H9 (cell line): ENCODE measurements around the gene ARHGAP24. TPM values are rescaled to one million over a fixed set of nuclear protein-coding genes. Genes with fewer than 3 reads are reported as not detected.
A peak's percentile ranks its signal among the peaks of the same experiment; 100 is the strongest.

Source experiments
- DNase-seq: peaks from one replicate; pipeline ENCODE4 v3.0.0-alpha.2; 2017
- H2AFZ ChIP-seq: one replicate; pipeline ENCODE4 v1.6.1; 2013; ENCODE audit warnings: mild to moderate bottlenecking, low read length, control low read depth, moderate library complexity
- H2AK5ac ChIP-seq: 2 replicates; pipeline ENCODE4 v1.6.1; 2013; ENCODE audit warnings: low read length, control low read depth, mixed read lengths; ENCODE audit not compliant: insufficient read length
- H2BK120ac ChIP-seq: one replicate; pipeline ENCODE4 v1.6.1; 2013; ENCODE audit warnings: low read depth, mild to moderate bottlenecking, low read length, control low read depth, inconsistent platforms; ENCODE audit not compliant: poor library complexity, severe bottlenecking
- H2BK12ac ChIP-seq: 2 replicates; pipeline ENCODE4 v1.6.1; 2013; ENCODE audit warnings: low read length, control low read depth, mixed read lengths, low read depth; ENCODE audit not compliant: insufficient read length
- H2BK15ac ChIP-seq: 2 replicates; pipeline ENCODE4 v1.6.1; 2013; ENCODE audit warnings: low read depth, low read length, control low read depth
- H2BK20ac ChIP-seq: one replicate; pipeline ENCODE4 v1.6.1; 2013; ENCODE audit warnings: low read depth, mild to moderate bottlenecking, low read length, control low read depth, inconsistent platforms; ENCODE audit not compliant: poor library complexity, severe bottlenecking
- H2BK5ac ChIP-seq: 2 replicates; pipeline ENCODE4 v1.6.1; 2013; ENCODE audit warnings: low read length, control low read depth, mixed read lengths; ENCODE audit not compliant: insufficient read length
- H3K14ac ChIP-seq: 2 replicates; pipeline ENCODE4 v1.6.1; 2013; ENCODE audit warnings: low read length, control low read depth; ENCODE audit not compliant: insufficient read depth
- H3K18ac ChIP-seq: 2 replicates; pipeline ENCODE4 v1.6.1; 2013; ENCODE audit warnings: low read depth, mild to moderate bottlenecking, mixed read lengths, low read length, control low read depth; ENCODE audit not compliant: insufficient read length
- H3K23ac ChIP-seq: 2 replicates; pipeline ENCODE4 v1.6.1; 2013; ENCODE audit warnings: low read length, control low read depth, mixed read lengths, low read depth; ENCODE audit not compliant: insufficient read length
- H3K23me2 ChIP-seq: 2 replicates; pipeline ENCODE4 v1.6.1; 2013; ENCODE audit warnings: low read depth, mild to moderate bottlenecking, mixed read lengths, low read length, control low read depth; ENCODE audit not compliant: insufficient read length, poor library complexity, severe bottlenecking
- H3K27ac ChIP-seq: 2 replicates; pipeline ENCODE4 v1.5.1; 2013; ENCODE audit warnings: low read length, control low read depth, mixed read lengths, low read depth; ENCODE audit not compliant: insufficient read length
- H3K27me3 ChIP-seq: 2 replicates; pipeline ENCODE4 v1.6.1; 2013; ENCODE audit warnings: low read length, control low read depth, inconsistent platforms; ENCODE audit not compliant: insufficient read depth
- H3K4ac ChIP-seq: 2 replicates; pipeline ENCODE4 v1.6.1; 2013; ENCODE audit warnings: low read depth, mild to moderate bottlenecking, control low read depth, inconsistent platforms, low read length, moderate library complexity
- H3K4me1 ChIP-seq: 2 replicates; pipeline ENCODE4 v1.6.1; 2013; ENCODE audit warnings: low read length, control low read depth, inconsistent platforms; ENCODE audit not compliant: insufficient read depth
- H3K4me2 ChIP-seq: 2 replicates; pipeline ENCODE4 v1.6.1; 2013; ENCODE audit warnings: low read length, control low read depth, mixed read lengths; ENCODE audit not compliant: insufficient read length, insufficient read depth
- H3K56ac ChIP-seq: 2 replicates; pipeline ENCODE4 v1.6.1; 2013; ENCODE audit warnings: low read depth, mild to moderate bottlenecking, mixed read lengths, low read length, control low read depth; ENCODE audit not compliant: insufficient read length
- H3K79me1 ChIP-seq: 2 replicates; pipeline ENCODE4 v1.6.1; 2013; ENCODE audit warnings: low read depth, mild to moderate bottlenecking, moderate library complexity, low read length, control low read depth, inconsistent platforms; ENCODE audit not compliant: insufficient read depth, poor library complexity, severe bottlenecking
- H3K79me2 ChIP-seq: 2 replicates; pipeline ENCODE4 v1.6.1; 2013; ENCODE audit warnings: low read length, control low read depth, inconsistent platforms; ENCODE audit not compliant: insufficient read depth
- H3K9ac ChIP-seq: 2 replicates; pipeline ENCODE4 v1.6.1; 2013; ENCODE audit warnings: low read length, control low read depth, mixed read lengths; ENCODE audit not compliant: insufficient read length; ENCODE audit errors: extremely low read depth
- H3K9me3 ChIP-seq: one replicate; pipeline ENCODE4 v1.6.1; 2013; ENCODE audit warnings: low read depth, low read length, inconsistent platforms; ENCODE audit not compliant: control insufficient read depth
- H3T11ph ChIP-seq: one replicate; pipeline ENCODE4 v1.6.1; 2013; ENCODE audit warnings: mild to moderate bottlenecking, low read length, control low read depth, inconsistent platforms
- H4K20me1 ChIP-seq: one replicate; pipeline ENCODE4 v1.6.1; 2013; ENCODE audit not compliant: control insufficient read depth, insufficient read length, insufficient read depth
- H4K5ac ChIP-seq: 2 replicates; pipeline ENCODE4 v1.6.1; 2013; ENCODE audit warnings: low read depth, mild to moderate bottlenecking, mixed read lengths, low read length, control low read depth; ENCODE audit not compliant: insufficient read length
- H4K8ac ChIP-seq: replicated peaks from 2 replicates; pipeline ENCODE4 v1.6.1; 2013; ENCODE audit warnings: low read length, control low read depth, mixed read lengths, low read depth; ENCODE audit not compliant: insufficient read length
- H4K91ac ChIP-seq: 2 replicates; pipeline ENCODE4 v1.6.1; 2013; ENCODE audit warnings: low read depth, mild to moderate bottlenecking, moderate library complexity, mixed read lengths, low read length, control low read depth; ENCODE audit not compliant: insufficient read length
- H3K27ac Mint-ChIP-seq, 3 experiments: 2 replicates in 2 of 3; 3 replicates in 1 of 3; pipeline ENCODE4 v1.8.0; 2020 to 2021; ENCODE audit warnings: mixed read lengths in 3 of 3, mild to moderate bottlenecking in 1 of 3, moderate library complexity in 1 of 3
- H3K27me3 Mint-ChIP-seq: 2 replicates; pipeline ENCODE4 v1.8.0; 2021; ENCODE audit warnings: low read depth, mild to moderate bottlenecking, moderate library complexity, mixed read lengths
- H3K36me3 Mint-ChIP-seq, 3 experiments: 2 replicates in 2 of 3; 3 replicates in 1 of 3; pipeline ENCODE4 v1.8.0; 2020 to 2021; ENCODE audit warnings: low read depth in 3 of 3, mixed read lengths in 3 of 3; ENCODE audit not compliant: insufficient read depth in 1 of 3
- H3K4me1 Mint-ChIP-seq, 2 experiments: 2 replicates each; pipeline ENCODE4 v1.8.0; 2020; ENCODE audit warnings: mixed read lengths in 2 of 2
- H3K4me3 Mint-ChIP-seq, 2 experiments: 2 replicates in 1 of 2; 3 replicates in 1 of 2; pipeline ENCODE4 v1.8.0; 2020 to 2021; ENCODE audit warnings: mild to moderate bottlenecking in 2 of 2, mixed read lengths in 2 of 2, moderate library complexity in 1 of 2
- H3K9me3 Mint-ChIP-seq, 2 experiments: 2 replicates in 1 of 2; 3 replicates in 1 of 2; pipeline ENCODE4 v1.8.0; 2020; ENCODE audit warnings: mild to moderate bottlenecking in 2 of 2, mixed read lengths in 2 of 2, moderate library complexity in 1 of 2
- WGBS: extraction: QIAGEN DNeasy Blood & Tissue Kit; methylation state at CpG from one replicate; pipeline ENCODE4 v1.1.7; 2013; ENCODE audit warnings: missing lambda C conversion rate, low lambda C conversion rate, mixed read lengths; ENCODE audit not compliant: insufficient read length; ENCODE audit errors: extremely low coverage; 5-methylcytosine and 5-hydroxymethylcytosine counted together
- total RNA-seq: library from RNA; stranded (reverse); gene quantifications from 2 replicates; pipeline ENCODE4 v1.2.1, GENCODE V29; 2021
- TF ChIP-seq, protein P1 (sequence below): fragments of 200-600 bp; sonication (generic); conservative IDR thresholded peaks from 3 replicates; pipeline ENCODE4 v1.8.0; 2021; ENCODE audit warnings: antibody characterized with exemption, mild to moderate bottlenecking

Gene ARHGAP24
- total RNA-seq, 1 experiment from 2014 or later, result 0.37 TPM

DNA sequence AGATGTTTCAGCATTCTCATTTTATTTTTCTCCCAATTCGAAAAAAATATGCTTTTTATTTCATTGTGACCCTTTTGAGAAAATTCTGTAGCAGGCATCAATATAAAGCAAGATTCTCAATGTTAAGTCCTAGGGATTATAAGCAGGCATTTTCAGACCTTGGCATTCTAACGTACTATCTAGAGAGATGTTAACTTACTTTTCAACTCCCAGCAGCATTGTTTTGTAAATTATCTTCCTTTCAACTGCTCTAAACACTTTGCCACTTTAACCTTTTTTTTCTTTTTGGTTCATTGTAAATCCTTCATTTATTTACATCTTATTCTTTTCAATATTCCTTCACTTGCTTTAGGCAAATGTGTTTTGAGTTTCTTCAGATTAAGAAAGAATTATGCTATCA lies 333.2 kb downstream of the ARHGAP24 start:
- no peaks in the 10 kb centered on the region for H3K9me3 ChIP-seq
- H3K79me2 ChIP-seq, result no peaks in the 10 kb centered on the region
- no peak overlapping the region for H4K8ac ChIP-seq
- H3K9me3 Mint-ChIP-seq, result no peaks in the 10 kb centered on the region
- no peaks in the 10 kb centered on the region for H3K27me3 Mint-ChIP-seq
- no peak overlapping the region for H3K9ac ChIP-seq
- H4K91ac ChIP-seq, result no peak overlapping the region
- H3K4ac ChIP-seq, result no peak overlapping the region
- peaks cover 24% of the 10 kb centered on the region in 2 experiments for H3K4me1 Mint-ChIP-seq
- H4K5ac ChIP-seq, result no peak overlapping the region
- H2BK20ac ChIP-seq, result no peak overlapping the region
- no peak overlapping the region for H3K18ac ChIP-seq
- no peak overlapping the region for H2AK5ac ChIP-seq
- H3T11ph ChIP-seq, result no peak overlapping the region
- TF ChIP-seq, protein P1, sequence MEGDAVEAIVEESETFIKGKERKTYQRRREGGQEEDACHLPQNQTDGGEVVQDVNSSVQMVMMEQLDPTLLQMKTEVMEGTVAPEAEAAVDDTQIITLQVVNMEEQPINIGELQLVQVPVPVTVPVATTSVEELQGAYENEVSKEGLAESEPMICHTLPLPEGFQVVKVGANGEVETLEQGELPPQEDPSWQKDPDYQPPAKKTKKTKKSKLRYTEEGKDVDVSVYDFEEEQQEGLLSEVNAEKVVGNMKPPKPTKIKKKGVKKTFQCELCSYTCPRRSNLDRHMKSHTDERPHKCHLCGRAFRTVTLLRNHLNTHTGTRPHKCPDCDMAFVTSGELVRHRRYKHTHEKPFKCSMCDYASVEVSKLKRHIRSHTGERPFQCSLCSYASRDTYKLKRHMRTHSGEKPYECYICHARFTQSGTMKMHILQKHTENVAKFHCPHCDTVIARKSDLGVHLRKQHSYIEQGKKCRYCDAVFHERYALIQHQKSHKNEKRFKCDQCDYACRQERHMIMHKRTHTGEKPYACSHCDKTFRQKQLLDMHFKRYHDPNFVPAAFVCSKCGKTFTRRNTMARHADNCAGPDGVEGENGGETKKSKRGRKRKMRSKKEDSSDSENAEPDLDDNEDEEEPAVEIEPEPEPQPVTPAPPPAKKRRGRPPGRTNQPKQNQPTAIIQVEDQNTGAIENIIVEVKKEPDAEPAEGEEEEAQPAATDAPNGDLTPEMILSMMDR, result no peak
- no peak overlapping the region for H3K27ac ChIP-seq
- no peaks in the 10 kb centered on the region for H3K23me2 ChIP-seq
- no peak overlapping the region for H2BK12ac ChIP-seq
- DNase-seq, result no peak
- no peaks in the 10 kb centered on the region; a peak in 1 of 7 replicates for H3K36me3 Mint-ChIP-seq
- H3K4me2 ChIP-seq, result no peak overlapping the region
- no peak overlapping the region for H2AFZ ChIP-seq
- no peak overlapping the region for H3K23ac ChIP-seq
- H3K79me1 ChIP-seq, result no peaks in the 10 kb centered on the region
- peaks cover 6% of the 10 kb centered on the region; the same call in 1 of the 2 replicates for H3K4me1 ChIP-seq
- peak overlapping the region in 1 of 3 experiments; percentile 84; a peak in 3 of 7 replicates for H3K27ac Mint-ChIP-seq
- no peaks in the 10 kb centered on the region for H4K20me1 ChIP-seq
- H3K56ac ChIP-seq, result no peak overlapping the region
- no CpG with 5 or more reads among the region's 2 CpGs for WGBS
- H3K14ac ChIP-seq, result no peak overlapping the region
- no peak overlapping the region for H2BK120ac ChIP-seq
- no peak overlapping the region for H2BK15ac ChIP-seq
- H3K27me3 ChIP-seq, result no peaks in the 10 kb centered on the region
- H2BK5ac ChIP-seq, result no peak overlapping the region
- no peak overlapping the region for H3K4me3 Mint-ChIP-seq
